ENCODE measurements around the gene PRKRIP1. TPM values are rescaled to one million over a fixed set of nuclear protein-coding genes. Genes with fewer than 3 reads are reported as not detected.
A peak's percentile ranks its signal among the peaks of the same experiment; 100 is the strongest.

PRKRIP1 gene
- total RNA-seq, 6 donors from 2014 or later = 17.8 to 80.7 (median 23.0) TPM

GRCh38 chr7:102431617-102432298 lies 35.6 kb downstream of the PRKRIP1 start:
- Histone ChIP-seq H3K4me3 (no peak overlapping the region), H3K27me3 (no peaks in the 10 kb centered on the region), H3K4me1 (peaks cover 22 to 58% (median 29%) of the 10 kb centered on the region in 4 donors), H3K27ac (peak overlapping the region; percentile 71 to 94 (median 88)), H3K9me3 (no peaks in the 10 kb centered on the region), H3K36me3 (peaks cover 0 to 10% (median 0%) of the 10 kb centered on the region in 4 donors)
- WGBS, 2 donors = 49 to 55% methylated on average over 5 to 16 of the region's 17 CpGs
- peak in 1 of 2 donors; percentile 46 for DNase-seq
- ATAC-seq (ENCODE audit: low FRiP score in 2 of 2) = no peak
- TF ChIP-seq EP300 (IDR thresholded peaks at IDR 0.05) = no peak
- TF ChIP-seq POLR2A (IDR thresholded peaks at IDR 0.05) = no peak
- TF ChIP-seq CTCF (IDR thresholded peaks at IDR 0.05) = no peak
- no peak for TF ChIP-seq POLR2AphosphoS5 (IDR thresholded peaks at IDR 0.05)

GRCh38 chr7:102432442-102433218 lies 36.5 kb downstream of the PRKRIP1 start:
- no peak for DNase-seq
- whole genome bisulfite sequencing, 2 donors = 35 to 42% methylated on average over 23 of the region's 27 CpGs

GRCh38 chr7:102433219-102434038 lies 37.3 kb downstream of the PRKRIP1 start, which contains the start of gene ORAI2:
Gene ORAI2 (plus strand): TSS chr7:102433575. CDS start chr7:102438957, 5,382 bp downstream.
- DNase-seq (peak; percentile 91 to 97), ATAC-seq (ENCODE audit: low FRiP score in 2 of 2) (peak; percentile 46 to 92)
- Histone ChIP-seq H3K4me3 (peak within 1 kb of the TSS; percentile 77 to 98 (median 90)), H3K27me3 (no peaks in the 10 kb centered on the region), H3K4me1 (peaks cover 22 to 50% (median 27%) of the 10 kb centered on the region in 4 donors), H3K36me3 (peaks cover 0 to 12% (median 0%) of the 10 kb centered on the region in 4 donors), H3K27ac (peak within 1 kb of the TSS; percentile 80 to 94 (median 89)), H3K9me3 (no peaks in the 10 kb centered on the region)
- TF ChIP-seq POLR2AphosphoS5 (IDR thresholded peaks at IDR 0.05) = peak in 1 of 2 donors; percentile 6
- TF ChIP-seq POLR2A (IDR thresholded peaks at IDR 0.05) = peak in 1 of 4 donors; percentile 43
- TF ChIP-seq CTCF (IDR thresholded peaks at IDR 0.05) = peak in 1 of 6 experiments; percentile 15
- no peak for TF ChIP-seq EP300 (IDR thresholded peaks at IDR 0.05)
- 0 to 3% methylated on average over 1 to 39 of the region's 90 CpGs for WGBS, 2 donors

More at GRCh38 chr7:102432442-102433218, 36.5 kb downstream of the PRKRIP1 start:
- Histone ChIP-seq H3K4me3 (peak overlapping the region; percentile 73 to 98 (median 90)), H3K4me1 (peaks cover 22 to 50% (median 27%) of the 10 kb centered on the region in 4 donors), H3K9me3 (no peaks in the 10 kb centered on the region), H3K27ac (peak overlapping the region; percentile 80 to 94 (median 88)), H3K27me3 (no peaks in the 10 kb centered on the region), H3K36me3 (peaks cover 0 to 12% (median 0%) of the 10 kb centered on the region in 4 donors)
- TF ChIP-seq POLR2AphosphoS5 (IDR thresholded peaks at IDR 0.05) (no peak), CTCF (IDR thresholded peaks at IDR 0.05) (no peak), POLR2A (IDR thresholded peaks at IDR 0.05) (no peak), EP300 (IDR thresholded peaks at IDR 0.05) (no peak)
- ATAC-seq (ENCODE audit: low FRiP score in 2 of 2) = peak in 1 of 2 donors; percentile 18

GRCh38 chr7:102434039-102434486 lies 37.9 kb downstream of the PRKRIP1 start:
- TF ChIP-seq CTCF (IDR thresholded peaks at IDR 0.05) (no peak), POLR2AphosphoS5 (IDR thresholded peaks at IDR 0.05) (no peak), POLR2A (IDR thresholded peaks at IDR 0.05) (no peak), EP300 (IDR thresholded peaks at IDR 0.05) (no peak)
- 31 to 34% methylated on average over 9 of the region's 9 CpGs for WGBS, 2 donors
- ATAC-seq (ENCODE audit: low FRiP score in 2 of 2) = peak in 1 of 2 donors; percentile 3
- H3K27me3 ChIP-seq = no peaks in the 10 kb centered on the region
- DNase-seq = peak in 1 of 2 donors; percentile 36
- peaks cover 0 to 17% (median 2%) of the 10 kb centered on the region in 4 donors for H3K36me3 ChIP-seq
- H3K9me3 ChIP-seq = no peaks in the 10 kb centered on the region
- H3K4me3 ChIP-seq = peak overlapping the region; percentile 77 to 98 (median 90)
- peaks cover 22 to 50% (median 27%) of the 10 kb centered on the region in 4 donors for H3K4me1 ChIP-seq
- H3K27ac ChIP-seq = peak overlapping the region; percentile 80 to 94 (median 89)
